Smooth muscle cell (in vitro differentiated cells): ENCODE results near the gene LRRC75A. TPM values are rescaled to one million over a fixed set of nuclear protein-coding genes. Genes with fewer than 3 reads are reported as not detected.

Experiments
- DNase-seq: peaks from one replicate; lab custom pipeline; 2025; ENCODE audit not compliant: unreplicated experiment; lab: John Stamatoyannopoulos, UW
- H2AFZ ChIP-seq: fragments of 200-600 bp; sonication (generic); 2 replicates; pipeline ENCODE4 v1.6.0; 2016; ENCODE audit warnings: antibody characterized with exemption, low read depth, mild to moderate bottlenecking
- H3F3A ChIP-seq: fragments of 200-600 bp; sonication (generic); 2 replicates; pipeline ENCODE4 v1.6.0; 2017; ENCODE audit warnings: antibody characterized with exemption, low read depth
- H3K27ac ChIP-seq: fragments of 200-600 bp; sonication (generic); 2 replicates; pipeline ENCODE4 v1.5.1; 2016; ENCODE audit warnings: low read depth, mild to moderate bottlenecking
- H3K27me3 ChIP-seq: fragments of 200-600 bp; sonication (generic); 2 replicates; pipeline ENCODE4 v1.6.1; 2016; ENCODE audit warnings: low read depth, mild to moderate bottlenecking
- H3K36me3 ChIP-seq: fragments of 200-600 bp; sonication (generic); 2 replicates; pipeline ENCODE4 v1.5.1; 2016; ENCODE audit warnings: low read depth
- H3K4me1 ChIP-seq: fragments of 200-600 bp; sonication (generic); 2 replicates; pipeline ENCODE4 v1.5.1; 2016; ENCODE audit warnings: low read depth
- H3K4me2 ChIP-seq: fragments of 200-600 bp; sonication (generic); 2 replicates; pipeline ENCODE4 v1.6.0; 2016; ENCODE audit warnings: mild to moderate bottlenecking
- H3K4me3 ChIP-seq: fragments of 200-600 bp; sonication (generic); 2 replicates; pipeline ENCODE4 v1.5.1; 2016; ENCODE audit warnings: mild to moderate bottlenecking
- H3K79me2 ChIP-seq: fragments of 200-600 bp; sonication (generic); 2 replicates; pipeline ENCODE4 v1.6.0; 2016; ENCODE audit warnings: low read depth, mild to moderate bottlenecking
- H3K9ac ChIP-seq: fragments of 200-600 bp; sonication (generic); 2 replicates; pipeline ENCODE4 v1.6.0; 2016; ENCODE audit warnings: low read depth
- H3K9me3 ChIP-seq: fragments of 200-600 bp; sonication (generic); replicated peaks from 2 replicates; pipeline ENCODE4 v1.5.1; 2016; ENCODE audit warnings: low read depth
- H4K20me1 ChIP-seq: fragments of 200-600 bp; sonication (generic); 2 replicates; pipeline ENCODE4 v1.6.0; 2016; ENCODE audit warnings: low read depth
- CTCF ChIP-seq: fragments of 200-600 bp; sonication (generic); IDR thresholded peaks from 2 replicates; pipeline ENCODE4 v1.5.1; 2017; ENCODE audit warnings: borderline replicate concordance, mild to moderate bottlenecking, antibody characterized with exemption; ENCODE audit not compliant: insufficient read depth, poor library complexity, severe bottlenecking
- WGBS: methylation state at CpG from one replicate; pipeline ENCODE4 v1.1.7; 2016; ENCODE audit warnings: low lambda C conversion rate; 5-methylcytosine and 5-hydroxymethylcytosine counted together
- polyA plus RNA-seq: library from polyadenylated mRNA; unstranded; fragments of >200 nt; fragmentation: Nextera tagmentation; extraction: Ambion mirVana; gene quantifications from 2 replicates; pipeline ENCODE4 v1.2.1, GENCODE V29; 2016
- total RNA-seq: library from RNA; depleted of rRNA; stranded (reverse); fragments of >200 nt; gene quantifications from 2 replicates; pipeline ENCODE4 v1.2.3, GENCODE V29; 2014

LRRC75A gene
- total and polyA plus RNA-seq, 2 experiments from 2014 or later, result 0.76 to 2.2 TPM

- H3K79me2 ChIP-seq, result no peaks in the 10 kb centered on the region
- DNase-seq, result no peak
- H4K20me1 ChIP-seq, result no peaks in the 10 kb centered on the region
- H3F3A ChIP-seq, result no peaks in the 10 kb centered on the region
- no peaks in the 10 kb centered on the region for H3K27me3 ChIP-seq
- no peak overlapping the region for H3K4me2 ChIP-seq
- peaks cover 6% of the 10 kb centered on the region for H3K4me1 ChIP-seq
- no peak for TF ChIP-seq CTCF
- no peaks in the 10 kb centered on the region for H3K36me3 ChIP-seq
- no peak overlapping the region for H2AFZ ChIP-seq
- no peak overlapping the region for H3K9ac ChIP-seq
- H3K4me3 ChIP-seq, result no peak overlapping the region
- H3K9me3 ChIP-seq, result no peaks in the 10 kb centered on the region
- 79% methylated on average over 5 of the region's 5 CpGs for WGBS
- H3K27ac ChIP-seq, result no peak overlapping the region
Measured at GRCh38 chr17:16493531-16494046, 1.6 kb upstream of the LRRC75A start.

- Histone ChIP-seq H3K27ac (no peak overlapping the region), H3K36me3 (no peaks in the 10 kb centered on the region), H3K79me2 (no peaks in the 10 kb centered on the region), H3K9ac (no peak overlapping the region), H4K20me1 (no peaks in the 10 kb centered on the region), H3K4me3 (peak overlapping the region; percentile 58), H3K9me3 (no peaks in the 10 kb centered on the region), H3K4me2 (peak overlapping the region; percentile 88), H3F3A (no peaks in the 10 kb centered on the region), H3K27me3 (no peaks in the 10 kb centered on the region), H3K4me1 (peaks cover 13% of the 10 kb centered on the region), H2AFZ (peak overlapping the region; percentile 84)
- TF ChIP-seq CTCF, result no peak
- WGBS, result 76% methylated on average over 26 of the region's 27 CpGs
- DNase-seq, result no peak
Measured at GRCh38 chr17:16492613-16493530, 879 bp upstream of the LRRC75A start.

GRCh38 chr17:16491131-16491702, 776 bp downstream of the LRRC75A start:
- Histone ChIP-seq H3K4me2 (peak overlapping the region; percentile 88), H3K27me3 (no peaks in the 10 kb centered on the region), H3K9me3 (no peaks in the 10 kb centered on the region), H2AFZ (no peak overlapping the region), H3K4me3 (peak overlapping the region; percentile 58), H4K20me1 (no peaks in the 10 kb centered on the region), H3K79me2 (no peaks in the 10 kb centered on the region), H3F3A (no peaks in the 10 kb centered on the region), H3K36me3 (no peaks in the 10 kb centered on the region), H3K9ac (no peak overlapping the region), H3K4me1 (peaks cover 17% of the 10 kb centered on the region), H3K27ac (no peak overlapping the region)
- TF ChIP-seq CTCF, result no peak
- 11% methylated on average over 25 of the region's 28 CpGs for WGBS
- DNase-seq, result no peak
